ENCODE data around the gene SPG21. TPM values are rescaled to one million over a fixed set of nuclear protein-coding genes. Genes with fewer than 3 reads are reported as not detected.

Gene SPG21
- total RNA-seq, 1 donor: 130 TPM

DNA sequence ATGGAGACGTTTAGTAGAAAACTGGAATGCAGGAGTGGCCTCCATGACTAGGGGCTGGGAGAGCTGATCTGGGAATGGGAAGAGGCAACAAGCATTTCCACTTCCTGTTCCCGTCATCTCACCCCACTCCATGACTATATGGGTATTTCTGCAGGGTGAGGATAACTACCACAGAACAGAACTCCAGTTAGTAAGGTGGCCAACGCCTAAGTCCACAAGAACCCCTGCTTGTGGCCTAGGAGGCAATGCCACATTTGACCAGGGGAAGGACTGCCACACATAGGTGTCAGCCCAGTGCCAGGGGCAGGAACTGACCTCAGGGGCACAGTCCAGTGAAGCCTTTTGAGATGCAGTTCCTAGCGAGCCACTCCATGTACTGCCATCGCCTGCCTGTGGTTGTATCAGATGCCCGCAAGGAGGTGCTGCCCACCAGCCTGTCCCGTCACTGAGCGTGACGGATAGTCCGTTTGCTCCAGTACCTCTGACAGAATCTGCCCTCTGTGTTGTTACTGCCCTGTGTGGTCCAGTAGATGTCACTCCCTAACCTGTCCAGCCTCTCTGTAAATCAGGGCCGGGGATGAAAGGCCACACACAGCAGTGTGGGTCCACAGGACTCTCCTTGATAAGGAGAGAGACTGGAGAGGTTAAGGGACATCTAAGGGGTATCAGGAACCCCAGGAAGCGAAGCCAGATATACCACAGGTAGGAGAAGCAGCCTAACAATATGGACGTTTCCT lies 43.3 kb upstream of the SPG21 start:
- peak; percentile 58 for DNase-seq (ENCODE audit: low read depth)
- TF ChIP-seq, protein P1, sequence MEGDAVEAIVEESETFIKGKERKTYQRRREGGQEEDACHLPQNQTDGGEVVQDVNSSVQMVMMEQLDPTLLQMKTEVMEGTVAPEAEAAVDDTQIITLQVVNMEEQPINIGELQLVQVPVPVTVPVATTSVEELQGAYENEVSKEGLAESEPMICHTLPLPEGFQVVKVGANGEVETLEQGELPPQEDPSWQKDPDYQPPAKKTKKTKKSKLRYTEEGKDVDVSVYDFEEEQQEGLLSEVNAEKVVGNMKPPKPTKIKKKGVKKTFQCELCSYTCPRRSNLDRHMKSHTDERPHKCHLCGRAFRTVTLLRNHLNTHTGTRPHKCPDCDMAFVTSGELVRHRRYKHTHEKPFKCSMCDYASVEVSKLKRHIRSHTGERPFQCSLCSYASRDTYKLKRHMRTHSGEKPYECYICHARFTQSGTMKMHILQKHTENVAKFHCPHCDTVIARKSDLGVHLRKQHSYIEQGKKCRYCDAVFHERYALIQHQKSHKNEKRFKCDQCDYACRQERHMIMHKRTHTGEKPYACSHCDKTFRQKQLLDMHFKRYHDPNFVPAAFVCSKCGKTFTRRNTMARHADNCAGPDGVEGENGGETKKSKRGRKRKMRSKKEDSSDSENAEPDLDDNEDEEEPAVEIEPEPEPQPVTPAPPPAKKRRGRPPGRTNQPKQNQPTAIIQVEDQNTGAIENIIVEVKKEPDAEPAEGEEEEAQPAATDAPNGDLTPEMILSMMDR (IDR thresholded peaks at IDR 0.05; ENCODE audit: insufficient read depth, low read depth, low read length): peak; percentile 78
- H3K4me3 ChIP-seq (ENCODE audit: low read depth, low read length): no peak overlapping the region

DNA sequence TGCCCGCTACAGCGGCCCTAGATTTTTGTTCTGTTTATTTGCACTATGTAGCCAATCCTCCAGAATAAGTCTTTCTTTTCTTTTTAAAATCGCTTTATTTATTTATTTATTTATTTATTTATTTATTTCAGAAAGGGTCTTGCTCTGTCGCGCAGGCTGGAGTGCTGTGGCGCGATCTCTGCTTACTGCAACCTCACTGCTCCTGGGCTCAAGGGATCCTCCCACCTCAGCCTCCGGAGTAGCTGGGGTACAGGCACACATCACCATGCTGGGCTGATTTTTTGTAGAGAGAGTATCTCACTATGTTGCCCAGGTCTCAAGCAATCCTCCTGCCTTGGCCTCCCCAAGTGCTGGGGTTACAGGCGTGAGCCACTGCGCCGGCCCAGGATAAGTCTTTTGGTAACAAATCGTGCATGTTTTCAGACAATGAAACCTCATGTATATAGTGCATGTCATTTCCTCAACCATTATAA lies 40.1 kb upstream of the SPG21 start:
- DNase-seq (ENCODE audit: low read depth): no peak
- TF ChIP-seq, protein P1 (IDR thresholded peaks at IDR 0.05; ENCODE audit: insufficient read depth, low read depth, low read length): no peak
- peak overlapping the region; percentile 86 for H3K4me3 ChIP-seq (ENCODE audit: low read depth, low read length)

DNA sequence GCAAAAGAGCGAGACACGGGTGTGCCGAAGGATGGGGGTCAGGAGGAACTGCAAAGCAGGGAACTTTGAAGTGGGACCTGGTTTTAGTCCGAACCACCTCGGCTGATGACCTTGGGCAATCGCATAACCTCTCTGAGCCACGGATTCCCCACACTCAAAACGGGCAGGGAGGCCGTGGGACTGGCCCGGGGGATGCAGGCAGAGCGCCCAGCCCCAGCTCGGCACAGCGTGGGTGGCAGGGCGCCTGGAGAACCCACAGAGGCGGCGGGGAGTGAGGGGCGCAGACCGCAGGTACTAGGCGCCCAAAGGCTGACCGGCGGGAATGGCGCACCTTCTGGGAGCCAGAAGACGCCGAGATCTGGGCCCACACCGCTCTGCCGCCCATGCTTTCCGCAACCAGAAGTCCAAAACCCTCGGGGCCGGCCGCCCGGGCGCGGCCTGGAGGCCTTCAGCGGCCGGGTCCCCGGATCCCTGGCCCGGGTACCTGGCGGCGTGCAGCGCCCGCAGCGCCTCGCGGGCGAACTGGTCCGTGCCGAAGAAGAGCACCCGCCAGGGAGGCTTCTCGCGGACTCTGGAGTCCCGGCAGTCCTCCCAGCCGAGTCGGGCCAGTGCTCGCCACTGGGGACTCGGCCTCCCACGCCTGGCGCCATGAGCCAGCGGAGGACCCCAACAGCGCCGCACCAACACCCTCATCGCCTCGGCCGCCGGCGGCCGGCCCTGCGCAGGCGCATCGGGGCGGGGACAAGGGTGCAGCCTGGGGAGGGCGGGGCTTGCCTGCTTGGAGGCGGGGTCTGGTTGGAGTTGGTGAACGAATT lies 39.4 kb upstream of the SPG21 start, which contains the start of gene MTFMT:
Gene MTFMT, minus strand, starts transcription at position 719 of the 815 bp plus-strand sequence. Its CDS starts 26 bp downstream, at position 693.
- TF ChIP-seq, protein P1 (IDR thresholded peaks at IDR 0.05; ENCODE audit: insufficient read depth, low read depth, low read length): no peak
- DNase-seq (ENCODE audit: low read depth): peak; percentile 76
- H3K4me3 ChIP-seq (ENCODE audit: low read depth, low read length): peak within 1 kb of the TSS; percentile 86

DNA sequence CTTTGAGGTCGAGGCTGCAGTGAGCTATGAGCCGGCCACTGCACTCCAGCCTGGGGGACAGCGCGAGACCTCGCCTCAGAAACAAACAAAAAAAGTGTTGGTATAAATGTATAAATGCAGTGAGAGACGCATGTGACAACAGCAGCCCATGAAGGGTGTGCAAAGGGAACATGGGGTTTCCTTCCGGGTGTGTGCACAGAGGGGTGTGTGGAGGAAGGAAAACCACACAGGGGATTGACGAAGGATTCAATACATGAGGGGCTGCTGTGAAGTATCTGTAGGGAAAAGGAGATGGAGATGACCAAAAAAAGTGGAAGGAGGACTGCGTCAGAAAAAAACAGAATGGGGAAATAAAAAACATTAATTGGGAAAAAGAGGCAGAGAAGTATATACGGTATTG lies 38.6 kb upstream of the SPG21 start:
- H3K4me3 ChIP-seq (ENCODE audit: low read depth, low read length): peak overlapping the region; percentile 86
- DNase-seq (ENCODE audit: low read depth): no peak
- TF ChIP-seq, protein P1 (IDR thresholded peaks at IDR 0.05; ENCODE audit: insufficient read depth, low read depth, low read length): no peak

DNA sequence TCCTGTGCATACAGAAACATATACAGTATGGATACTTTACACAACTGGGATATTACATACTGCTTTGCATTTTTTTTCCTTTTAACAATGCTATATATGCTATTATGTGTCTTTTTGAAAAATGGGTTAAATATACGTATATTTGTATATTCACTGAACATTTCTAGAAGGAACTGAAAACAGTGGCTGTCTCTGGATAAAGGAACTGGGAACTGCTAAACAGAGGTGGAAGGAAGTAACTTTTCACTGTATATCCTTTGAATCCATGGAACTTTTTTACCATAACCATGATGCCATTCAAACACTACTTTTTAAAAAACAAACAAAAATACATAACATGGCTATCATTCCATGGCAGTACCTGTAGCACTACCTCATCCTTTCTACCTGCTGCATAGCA lies 37.9 kb upstream of the SPG21 start:
- peak overlapping the region; percentile 12 for H3K4me3 ChIP-seq (ENCODE audit: low read depth, low read length)
- DNase-seq (ENCODE audit: low read depth): no peak
- TF ChIP-seq, protein P1 (IDR thresholded peaks at IDR 0.05; ENCODE audit: insufficient read depth, low read depth, low read length): no peak

DNA sequence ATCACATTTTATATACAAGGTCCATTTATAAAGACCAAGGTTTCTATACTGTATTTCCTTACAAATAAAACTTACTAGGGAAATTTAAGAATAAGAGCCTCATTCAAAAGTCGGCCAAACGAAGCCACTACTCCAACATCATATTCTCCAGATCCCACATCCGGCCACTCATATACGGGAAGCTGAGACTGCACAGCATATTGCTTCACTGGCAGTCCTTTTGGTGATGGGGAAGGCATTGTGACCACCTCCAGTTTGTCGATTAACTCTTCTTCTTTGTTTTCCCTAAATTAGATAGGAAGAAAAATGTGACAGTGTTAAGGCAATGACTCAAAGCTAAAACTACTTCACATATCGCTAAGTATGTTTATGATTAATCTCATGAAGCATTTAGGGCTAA lies 37.0 kb upstream of the SPG21 start:
- no peak overlapping the region for H3K4me3 ChIP-seq (ENCODE audit: low read depth, low read length)
- no peak for DNase-seq (ENCODE audit: low read depth)
- TF ChIP-seq, protein P1 (IDR thresholded peaks at IDR 0.05; ENCODE audit: insufficient read depth, low read depth, low read length): no peak

Measured in fibroblast of villous mesenchyme (primary cell).